Hematopoietic multipotent progenitor cell treated with erythropoietin and hydrocortisone succinate and interleukin-3 and kit ligand, for 15 days (in vitro differentiated cells): ENCODE results near the gene KIAA0408.
"Not testable (repeated sequence)": the region's sequence is repeated elsewhere in the genome, so short reads cannot be mapped to it uniquely, and the experiment has no call there.

Source experiments
- DNase-seq: peaks from one replicate; pipeline ENCODE4 v3.0.0-alpha.2; 2015; ENCODE audit warnings: low spot score

KIAA0408 gene

GRCh38 chr6:127463056-127463455 is 3.9 kb upstream of the KIAA0408 start:
- DNase-seq: no peak

GRCh38 chr6:127462376-127462775 is 3.2 kb upstream of the KIAA0408 start:
- DNase-seq: no peak

GRCh38 chr6:127460465-127460864 is 1.3 kb upstream of the KIAA0408 start:
- no peak for DNase-seq

- no peak for DNase-seq
Measured at GRCh38 chr6:127458817-127459216, 372 bp downstream of the KIAA0408 start.

GRCh38 chr6:127458222-127458621 is 967 bp downstream of the KIAA0408 start:
- DNase-seq: no peak

- no peak for DNase-seq
Measured at GRCh38 chr6:127457456-127458064, 1.6 kb downstream of the KIAA0408 start.

- DNase-seq: no peak
Measured at GRCh38 chr6:127456465-127456864, 2.7 kb downstream of the KIAA0408 start.

GRCh38 chr6:127453845-127454619 is 5.2 kb downstream of the KIAA0408 start:
- no peak for DNase-seq

- DNase-seq: no peak
Measured at GRCh38 chr6:127452803-127453202, 6.4 kb downstream of the KIAA0408 start.

- no peak for DNase-seq
Measured at GRCh38 chr6:127451388-127451787, 7.8 kb downstream of the KIAA0408 start.

- DNase-seq: no peak
Measured at GRCh38 chr6:127447780-127448179, 11.4 kb downstream of the KIAA0408 start.

- DNase-seq: no peak
Measured at GRCh38 chr6:127446356-127446755, 12.8 kb downstream of the KIAA0408 start.

GRCh38 chr6:127441881-127442280 is 17.3 kb downstream of the KIAA0408 start:
- DNase-seq: no peak

GRCh38 chr6:127439718-127440117 is 19.5 kb downstream of the KIAA0408 start:
- no peak for DNase-seq

GRCh38 chr6:127436578-127437110 is 22.5 kb downstream of the KIAA0408 start:
- DNase-seq: no peak

GRCh38 chr6:127435626-127436220 is 23.5 kb downstream of the KIAA0408 start:
- DNase-seq: no peak

- DNase-seq: no peak
Measured at GRCh38 chr6:127434651-127435050, 24.5 kb downstream of the KIAA0408 start.

- DNase-seq: not testable (repeated sequence)
Measured at GRCh38 chr6:127428562-127428961, 30.6 kb downstream of the KIAA0408 start.

GRCh38 chr6:127423921-127424320 is 35.3 kb downstream of the KIAA0408 start:
- DNase-seq: no peak

GRCh38 chr6:127421164-127421563 is 38.0 kb downstream of the KIAA0408 start:
- not testable (repeated sequence) for DNase-seq

- peak; percentile 7 for DNase-seq
Measured at GRCh38 chr6:127420556-127420955, 38.6 kb downstream of the KIAA0408 start.

- no peak for DNase-seq
Measured at GRCh38 chr6:127415096-127415495, 44.1 kb downstream of the KIAA0408 start.

GRCh38 chr6:127413123-127413522 is 46.1 kb downstream of the KIAA0408 start:
- DNase-seq: not testable (repeated sequence)
